Measurements from ENCODE around the gene C1orf74.

The C1orf74 gene

GRCh38 chr1:209813902-209814301 lies 29.5 kb upstream of the C1orf74 start:
- Histone ChIP-seq H4K20me1 (ENCODE audit: insufficient read depth, low read length) (no peaks in the 10 kb centered on the region), H3F3A (ENCODE audit: insufficient read depth, low read length) (no peaks in the 10 kb centered on the region), H3K27ac (ENCODE audit: low read depth, low read length, poor library complexity, severe bottlenecking) (no peak overlapping the region), H3K9ac (ENCODE audit: low read length) (no peak overlapping the region), H3K4me3 (ENCODE audit: low read depth, low read length, poor library complexity, severe bottlenecking) (no peak overlapping the region), H3K4me2 (ENCODE audit: low read length) (no peak overlapping the region), H3K79me2 (ENCODE audit: insufficient read depth, low read length) (no peaks in the 10 kb centered on the region), H3K9me3 (ENCODE audit: low read length) (no peaks in the 10 kb centered on the region), H3K27me3 (ENCODE audit: insufficient read depth, low read length) (no peaks in the 10 kb centered on the region), H3K4me1 (ENCODE audit: insufficient read depth, low read length, severe bottlenecking) (no peaks in the 10 kb centered on the region), H3K36me3 (ENCODE audit: insufficient read depth, low read length) (no peaks in the 10 kb centered on the region), H2AFZ (ENCODE audit: low read length) (no peak overlapping the region), H3K9me2 (ENCODE audit: low read depth, low read length) (no peaks in the 10 kb centered on the region)
- no peak for TF ChIP-seq EZH2 (IDR thresholded peaks at IDR 0.05; ENCODE audit: borderline replicate concordance, low read length)
- no peak for TF ChIP-seq CTCF (IDR thresholded peaks at IDR 0.05; ENCODE audit: low read length)

- peaks cover 4% of the 10 kb centered on the region for H3K4me1 ChIP-seq (ENCODE audit: insufficient read depth, low read length, severe bottlenecking)
- no peaks in the 10 kb centered on the region for H3F3A ChIP-seq (ENCODE audit: insufficient read depth, low read length)
- H3K79me2 ChIP-seq (ENCODE audit: insufficient read depth, low read length): no peaks in the 10 kb centered on the region
- H3K4me3 ChIP-seq (ENCODE audit: low read depth, low read length, poor library complexity, severe bottlenecking): no peak overlapping the region
- H3K27ac ChIP-seq (ENCODE audit: low read depth, low read length, poor library complexity, severe bottlenecking): no peak overlapping the region
- no peak for TF ChIP-seq CTCF (IDR thresholded peaks at IDR 0.05; ENCODE audit: low read length)
- TF ChIP-seq EZH2 (IDR thresholded peaks at IDR 0.05; ENCODE audit: borderline replicate concordance, low read length): no peak
- H3K9ac ChIP-seq (ENCODE audit: low read length): no peak overlapping the region
- no peaks in the 10 kb centered on the region for H3K9me3 ChIP-seq (ENCODE audit: low read length)
- H3K9me2 ChIP-seq (ENCODE audit: low read depth, low read length): no peaks in the 10 kb centered on the region
- no peaks in the 10 kb centered on the region for H3K36me3 ChIP-seq (ENCODE audit: insufficient read depth, low read length)
- no peaks in the 10 kb centered on the region for H4K20me1 ChIP-seq (ENCODE audit: insufficient read depth, low read length)
- H3K4me2 ChIP-seq (ENCODE audit: low read length): no peak overlapping the region
- H2AFZ ChIP-seq (ENCODE audit: low read length): no peak overlapping the region
- no peaks in the 10 kb centered on the region for H3K27me3 ChIP-seq (ENCODE audit: insufficient read depth, low read length)
Measured at GRCh38 chr1:209810783-209811182, 26.4 kb upstream of the C1orf74 start.

- no peak overlapping the region for H3K4me3 ChIP-seq (ENCODE audit: low read depth, low read length, poor library complexity, severe bottlenecking)
- peaks cover 4% of the 10 kb centered on the region for H3K4me1 ChIP-seq (ENCODE audit: insufficient read depth, low read length, severe bottlenecking)
- H2AFZ ChIP-seq (ENCODE audit: low read length): no peak overlapping the region
- TF ChIP-seq EZH2 (IDR thresholded peaks at IDR 0.05; ENCODE audit: borderline replicate concordance, low read length) (no peak), CTCF (IDR thresholded peaks at IDR 0.05; ENCODE audit: low read length) (no peak)
- no peak overlapping the region for H3K27ac ChIP-seq (ENCODE audit: low read depth, low read length, poor library complexity, severe bottlenecking)
- no peak overlapping the region for H3K9ac ChIP-seq (ENCODE audit: low read length)
- no peaks in the 10 kb centered on the region for H3K79me2 ChIP-seq (ENCODE audit: insufficient read depth, low read length)
- H3K27me3 ChIP-seq (ENCODE audit: insufficient read depth, low read length): no peaks in the 10 kb centered on the region
- no peaks in the 10 kb centered on the region for H3K9me2 ChIP-seq (ENCODE audit: low read depth, low read length)
- H3K4me2 ChIP-seq (ENCODE audit: low read length): no peak overlapping the region
- H3K36me3 ChIP-seq (ENCODE audit: insufficient read depth, low read length): no peaks in the 10 kb centered on the region
- H4K20me1 ChIP-seq (ENCODE audit: insufficient read depth, low read length): no peaks in the 10 kb centered on the region
- H3K9me3 ChIP-seq (ENCODE audit: low read length): no peaks in the 10 kb centered on the region
- H3F3A ChIP-seq (ENCODE audit: insufficient read depth, low read length): no peaks in the 10 kb centered on the region
Measured at GRCh38 chr1:209809611-209810010, 25.3 kb upstream of the C1orf74 start.

All from OCI-LY1 (cell line).